SK-N-SH treated with all-trans-retinoic acid at 6 μM for 48 hours (cell line): ENCODE measurements around the gene OXNAD1.

Experiments used
- ATAC-seq: fragments of 200-7000 bp; cut with Tn5 transposase; 3 replicates; pipeline ENCODE4 v1.9.1; 2020; ENCODE audit warnings: mild to moderate bottlenecking, moderate library complexity
- ARNTL ChIP-seq: fragments of 450-650 bp; formaldehyde crosslinking; IDR thresholded peaks from 2 replicates; pipeline ENCODE4 v1.5.0; 2020; ENCODE audit warnings: low read depth, mild to moderate bottlenecking, moderate library complexity, borderline replicate concordance
- CSDC2 ChIP-seq: fragments of 250-450 bp; sonication (Bioruptor Pico); IDR thresholded peaks from 2 replicates; pipeline ENCODE4 v1.5.0; 2020; ENCODE audit warnings: mild to moderate bottlenecking, moderate library complexity
- ESRRG ChIP-seq: fragments of 250-450 bp; sonication (Bioruptor Pico); IDR thresholded peaks from 2 replicates; pipeline ENCODE4 v1.6.1; 2021; ENCODE audit warnings: mild to moderate bottlenecking
- GLIS3 ChIP-seq: fragments of 250-450 bp; sonication (Bioruptor Pico); IDR thresholded peaks from 2 replicates; pipeline ENCODE4 v1.5.0; 2020; ENCODE audit warnings: mild to moderate bottlenecking, moderate library complexity
- ISL1 ChIP-seq: fragments of 250-450 bp; sonication (Bioruptor Pico); IDR thresholded peaks from 2 replicates; pipeline ENCODE4 v2.1.2; 2022; ENCODE audit warnings: mild to moderate bottlenecking, moderate library complexity
- OSR1 ChIP-seq: fragments of 250-450 bp; sonication (Bioruptor Pico); IDR thresholded peaks from 2 replicates; pipeline ENCODE4 v1.8.0; 2022; ENCODE audit warnings: moderate library complexity, mild to moderate bottlenecking, inconsistent platforms
- PPARA ChIP-seq: fragments of 250-450 bp; sonication (Bioruptor Pico); IDR thresholded peaks from 2 replicates; pipeline ENCODE4 v1.5.0; 2020; ENCODE audit warnings: mild to moderate bottlenecking, borderline replicate concordance
- RARB ChIP-seq: fragments of 250-450 bp; sonication (Bioruptor Pico); IDR thresholded peaks from 2 replicates; pipeline ENCODE4 v1.8.0; 2021; ENCODE audit warnings: mild to moderate bottlenecking, moderate library complexity
- SNAI2 ChIP-seq: fragments of 250-450 bp; sonication (Bioruptor Pico); IDR thresholded peaks from 2 replicates; pipeline ENCODE4 v1.5.0; 2020; ENCODE audit warnings: mild to moderate bottlenecking, moderate library complexity
- TCF4 ChIP-seq: fragments of 250-450 bp; sonication (Bioruptor Pico); IDR thresholded peaks from 2 replicates; pipeline ENCODE4 v1.8.0; 2021; ENCODE audit warnings: mild to moderate bottlenecking, moderate library complexity, borderline replicate concordance
- TOX ChIP-seq: fragments of 250-450 bp; sonication (Bioruptor Pico); IDR thresholded peaks from 2 replicates; pipeline ENCODE4 v1.8.0; 2021; ENCODE audit warnings: mild to moderate bottlenecking, moderate library complexity, borderline replicate concordance
- ZC3H10 ChIP-seq: fragments of 250-450 bp; sonication (Bioruptor Pico); IDR thresholded peaks from 2 replicates; pipeline ENCODE4 v1.5.1; 2021; ENCODE audit warnings: mild to moderate bottlenecking, moderate library complexity
- ZNF565 ChIP-seq: fragments of 450-650 bp; formaldehyde crosslinking; conservative IDR thresholded peaks from 2 replicates; pipeline ENCODE4 v1.5.0; 2020; ENCODE audit warnings: low read depth, mild to moderate bottlenecking, moderate library complexity
- ZNF8 ChIP-seq: fragments of 450-650 bp; formaldehyde crosslinking; IDR thresholded peaks from 2 replicates; pipeline ENCODE4 v1.5.0; 2020; ENCODE audit warnings: mild to moderate bottlenecking, moderate library complexity
- TF ChIP-seq, protein P1 (sequence below): fragments of 250-450 bp; sonication (Bioruptor Pico); IDR thresholded peaks from 2 replicates; pipeline ENCODE4 v1.5.1; 2021; ENCODE audit warnings: mild to moderate bottlenecking, moderate library complexity
- TF ChIP-seq, protein P2 (sequence below): fragments of 250-450 bp; sonication (Bioruptor Pico); IDR thresholded peaks from 2 replicates; pipeline ENCODE4 v1.8.0; 2021; ENCODE audit warnings: low read depth, mild to moderate bottlenecking, moderate library complexity, borderline replicate concordance
- TF ChIP-seq, protein P3 (sequence below): fragments of 250-450 bp; sonication (Bioruptor Pico); IDR thresholded peaks from 2 replicates; pipeline ENCODE4 v1.5.1; 2020; ENCODE audit warnings: low read depth, mild to moderate bottlenecking, moderate library complexity
- TF ChIP-seq, protein P4 (sequence below): fragments of 250-450 bp; sonication (Bioruptor Pico); IDR thresholded peaks from 2 replicates; pipeline ENCODE4 v1.5.0; 2020; ENCODE audit warnings: mild to moderate bottlenecking, moderate library complexity
- TF ChIP-seq, protein P5 (sequence below): fragments of 250-450 bp; sonication (Bioruptor Pico); IDR thresholded peaks from 2 replicates; pipeline ENCODE4 v1.8.0; 2020; ENCODE audit warnings: mild to moderate bottlenecking, moderate library complexity, borderline replicate concordance

Gene OXNAD1

DNA sequence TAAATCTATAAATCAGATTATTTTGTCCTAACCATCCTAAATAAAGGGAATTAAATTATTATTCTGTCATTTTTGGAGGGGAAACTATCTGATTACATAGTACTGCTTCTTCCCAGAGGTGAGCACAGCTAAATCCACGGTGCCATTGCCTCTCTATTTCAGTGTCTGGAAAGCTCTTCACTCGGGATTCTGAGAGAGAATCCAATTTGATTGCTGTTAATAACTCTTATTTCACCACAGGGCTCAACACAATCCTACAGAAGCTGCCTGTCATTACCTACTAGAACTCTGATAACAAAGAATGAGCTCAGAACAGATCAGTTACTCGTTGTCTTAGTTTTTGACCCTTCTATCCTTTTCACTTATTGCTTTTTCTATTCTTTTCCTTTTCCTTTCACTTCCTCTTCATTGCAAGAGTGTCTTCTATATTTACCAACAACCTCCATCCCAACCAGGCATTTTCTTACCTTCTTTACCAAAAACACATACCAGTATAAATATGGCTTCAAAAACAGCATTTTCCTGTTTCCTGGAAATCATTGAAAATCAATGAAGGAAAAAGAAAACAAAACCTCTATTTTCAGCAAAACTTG is 30.4 kb downstream of the OXNAD1 start (continued):
- TF ChIP-seq, protein P1, sequence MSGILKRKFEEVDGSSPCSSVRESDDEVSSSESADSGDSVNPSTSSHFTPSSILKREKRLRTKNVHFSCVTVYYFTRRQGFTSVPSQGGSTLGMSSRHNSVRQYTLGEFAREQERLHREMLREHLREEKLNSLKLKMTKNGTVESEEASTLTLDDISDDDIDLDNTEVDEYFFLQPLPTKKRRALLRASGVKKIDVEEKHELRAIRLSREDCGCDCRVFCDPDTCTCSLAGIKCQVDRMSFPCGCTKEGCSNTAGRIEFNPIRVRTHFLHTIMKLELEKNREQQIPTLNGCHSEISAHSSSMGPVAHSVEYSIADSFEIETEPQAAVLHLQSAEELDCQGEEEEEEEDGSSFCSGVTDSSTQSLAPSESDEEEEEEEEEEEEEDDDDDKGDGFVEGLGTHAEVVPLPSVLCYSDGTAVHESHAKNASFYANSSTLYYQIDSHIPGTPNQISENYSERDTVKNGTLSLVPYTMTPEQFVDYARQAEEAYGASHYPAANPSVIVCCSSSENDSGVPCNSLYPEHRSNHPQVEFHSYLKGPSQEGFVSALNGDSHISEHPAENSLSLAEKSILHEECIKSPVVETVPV (CRISPR knock-in tag), result no peak
- TF ChIP-seq, protein P2, sequence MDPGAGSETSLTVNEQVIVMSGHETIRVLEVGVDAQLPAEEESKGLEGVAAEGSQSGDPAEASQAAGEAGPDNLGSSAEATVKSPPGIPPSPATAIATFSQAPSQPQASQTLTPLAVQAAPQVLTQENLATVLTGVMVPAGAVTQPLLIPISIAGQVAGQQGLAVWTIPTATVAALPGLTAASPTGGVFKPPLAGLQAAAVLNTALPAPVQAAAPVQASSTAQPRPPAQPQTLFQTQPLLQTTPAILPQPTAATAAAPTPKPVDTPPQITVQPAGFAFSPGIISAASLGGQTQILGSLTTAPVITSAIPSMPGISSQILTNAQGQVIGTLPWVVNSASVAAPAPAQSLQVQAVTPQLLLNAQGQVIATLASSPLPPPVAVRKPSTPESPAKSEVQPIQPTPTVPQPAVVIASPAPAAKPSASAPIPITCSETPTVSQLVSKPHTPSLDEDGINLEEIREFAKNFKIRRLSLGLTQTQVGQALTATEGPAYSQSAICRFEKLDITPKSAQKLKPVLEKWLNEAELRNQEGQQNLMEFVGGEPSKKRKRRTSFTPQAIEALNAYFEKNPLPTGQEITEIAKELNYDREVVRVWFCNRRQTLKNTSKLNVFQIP (CRISPR knock-in tag), result no peak
- no peak for TF ChIP-seq GLIS3 (CRISPR knock-in tag)
- TF ChIP-seq ARNTL, result no peak
- TF ChIP-seq, protein P3, sequence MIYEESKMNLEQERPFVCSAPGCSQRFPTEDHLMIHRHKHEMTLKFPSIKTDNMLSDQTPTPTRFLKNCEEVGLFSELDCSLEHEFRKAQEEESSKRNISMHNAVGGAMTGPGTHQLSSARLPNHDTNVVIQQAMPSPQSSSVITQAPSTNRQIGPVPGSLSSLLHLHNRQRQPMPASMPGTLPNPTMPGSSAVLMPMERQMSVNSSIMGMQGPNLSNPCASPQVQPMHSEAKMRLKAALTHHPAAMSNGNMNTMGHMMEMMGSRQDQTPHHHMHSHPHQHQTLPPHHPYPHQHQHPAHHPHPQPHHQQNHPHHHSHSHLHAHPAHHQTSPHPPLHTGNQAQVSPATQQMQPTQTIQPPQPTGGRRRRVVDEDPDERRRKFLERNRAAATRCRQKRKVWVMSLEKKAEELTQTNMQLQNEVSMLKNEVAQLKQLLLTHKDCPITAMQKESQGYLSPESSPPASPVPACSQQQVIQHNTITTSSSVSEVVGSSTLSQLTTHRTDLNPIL (CRISPR knock-in tag), result no peak
- TF ChIP-seq PPARA (CRISPR knock-in tag), result no peak
- no peak for TF ChIP-seq ISL1
- TF ChIP-seq SNAI2, result no peak
- TF ChIP-seq RARB, result no peak

DNA sequence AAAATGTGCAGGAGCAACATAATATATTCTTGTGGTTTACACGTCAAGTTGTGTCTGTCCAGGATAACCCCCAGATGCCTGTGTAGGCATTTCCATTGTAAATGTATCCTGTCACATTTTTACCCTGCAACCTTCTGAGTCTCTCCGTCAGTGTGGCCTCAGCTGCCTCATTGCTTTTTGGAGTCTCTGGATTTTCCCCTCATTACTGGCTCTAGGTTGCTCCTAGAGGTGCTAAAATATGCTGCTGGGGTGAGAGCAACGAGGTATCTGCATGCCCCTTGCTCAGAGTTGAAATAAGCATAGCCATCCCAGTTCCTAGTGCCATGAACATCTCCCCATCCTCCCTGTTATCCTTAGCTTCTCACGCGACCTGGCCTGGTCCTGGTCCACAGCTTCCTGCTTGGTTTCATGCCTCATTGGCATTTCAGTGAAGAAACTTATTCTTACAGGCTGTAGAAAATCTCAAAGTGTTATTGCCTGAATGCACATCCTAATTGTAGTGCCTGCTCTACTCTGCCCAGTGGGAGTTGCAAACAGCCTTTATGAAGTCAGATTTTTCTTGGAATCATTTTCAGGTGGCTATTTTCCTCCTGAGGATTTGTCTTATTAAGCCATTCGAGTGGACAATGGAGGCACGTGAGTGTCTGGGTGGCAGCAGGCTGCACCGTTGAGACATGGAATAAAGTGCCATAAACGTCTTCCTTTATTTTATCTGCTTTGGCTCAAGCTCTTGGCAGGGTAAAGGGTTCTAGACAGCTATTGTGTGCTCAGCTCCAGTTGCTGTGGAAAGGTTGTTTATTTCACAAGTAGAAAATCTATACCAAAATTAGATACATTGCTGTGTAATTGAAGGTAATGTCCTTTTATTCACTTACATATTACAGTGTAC is 33.2 kb downstream of the OXNAD1 start:
- ATAC-seq, result no peak
- TF ChIP-seq, protein P4, sequence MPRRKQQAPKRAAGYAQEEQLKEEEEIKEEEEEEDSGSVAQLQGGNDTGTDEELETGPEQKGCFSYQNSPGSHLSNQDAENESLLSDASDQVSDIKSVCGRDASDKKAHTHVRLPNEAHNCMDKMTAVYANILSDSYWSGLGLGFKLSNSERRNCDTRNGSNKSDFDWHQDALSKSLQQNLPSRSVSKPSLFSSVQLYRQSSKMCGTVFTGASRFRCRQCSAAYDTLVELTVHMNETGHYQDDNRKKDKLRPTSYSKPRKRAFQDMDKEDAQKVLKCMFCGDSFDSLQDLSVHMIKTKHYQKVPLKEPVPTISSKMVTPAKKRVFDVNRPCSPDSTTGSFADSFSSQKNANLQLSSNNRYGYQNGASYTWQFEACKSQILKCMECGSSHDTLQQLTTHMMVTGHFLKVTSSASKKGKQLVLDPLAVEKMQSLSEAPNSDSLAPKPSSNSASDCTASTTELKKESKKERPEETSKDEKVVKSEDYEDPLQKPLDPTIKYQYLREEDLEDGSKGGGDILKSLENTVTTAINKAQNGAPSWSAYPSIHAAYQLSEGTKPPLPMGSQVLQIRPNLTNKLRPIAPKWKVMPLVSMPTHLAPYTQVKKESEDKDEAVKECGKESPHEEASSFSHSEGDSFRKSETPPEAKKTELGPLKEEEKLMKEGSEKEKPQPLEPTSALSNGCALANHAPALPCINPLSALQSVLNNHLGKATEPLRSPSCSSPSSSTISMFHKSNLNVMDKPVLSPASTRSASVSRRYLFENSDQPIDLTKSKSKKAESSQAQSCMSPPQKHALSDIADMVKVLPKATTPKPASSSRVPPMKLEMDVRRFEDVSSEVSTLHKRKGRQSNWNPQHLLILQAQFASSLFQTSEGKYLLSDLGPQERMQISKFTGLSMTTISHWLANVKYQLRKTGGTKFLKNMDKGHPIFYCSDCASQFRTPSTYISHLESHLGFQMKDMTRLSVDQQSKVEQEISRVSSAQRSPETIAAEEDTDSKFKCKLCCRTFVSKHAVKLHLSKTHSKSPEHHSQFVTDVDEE, result no peak
- TF ChIP-seq TCF4 (CRISPR knock-in tag) (no peak), TOX (no peak)

DNA sequence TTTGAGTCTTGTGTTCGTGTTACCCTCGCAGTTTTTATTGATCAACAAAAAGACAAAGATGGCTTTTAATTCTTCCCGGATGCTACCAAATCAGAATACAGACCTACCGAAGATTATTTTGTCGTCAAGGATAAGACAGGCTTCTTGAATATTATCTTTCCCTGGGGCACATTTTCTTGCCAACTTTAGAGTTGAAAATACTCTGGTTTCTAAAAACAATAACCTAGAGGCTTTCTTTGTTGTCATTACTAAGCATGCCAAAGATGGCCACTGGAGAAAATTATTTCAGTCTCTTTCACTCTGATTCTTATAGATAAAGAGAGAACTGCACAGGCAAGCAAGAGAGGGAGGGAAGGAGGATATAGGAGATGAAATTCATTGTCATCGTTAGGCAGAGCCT is 33.9 kb downstream of the OXNAD1 start:
- ATAC-seq, result no peak
- TF ChIP-seq TCF4 (CRISPR knock-in tag), result no peak
- no peak for TF ChIP-seq ZC3H10
- TF ChIP-seq OSR1 (CRISPR knock-in tag), result no peak
- TF ChIP-seq SNAI2, result no peak
- TF ChIP-seq ZNF8 (CRISPR knock-in tag), result no peak
- TF ChIP-seq, protein P5, sequence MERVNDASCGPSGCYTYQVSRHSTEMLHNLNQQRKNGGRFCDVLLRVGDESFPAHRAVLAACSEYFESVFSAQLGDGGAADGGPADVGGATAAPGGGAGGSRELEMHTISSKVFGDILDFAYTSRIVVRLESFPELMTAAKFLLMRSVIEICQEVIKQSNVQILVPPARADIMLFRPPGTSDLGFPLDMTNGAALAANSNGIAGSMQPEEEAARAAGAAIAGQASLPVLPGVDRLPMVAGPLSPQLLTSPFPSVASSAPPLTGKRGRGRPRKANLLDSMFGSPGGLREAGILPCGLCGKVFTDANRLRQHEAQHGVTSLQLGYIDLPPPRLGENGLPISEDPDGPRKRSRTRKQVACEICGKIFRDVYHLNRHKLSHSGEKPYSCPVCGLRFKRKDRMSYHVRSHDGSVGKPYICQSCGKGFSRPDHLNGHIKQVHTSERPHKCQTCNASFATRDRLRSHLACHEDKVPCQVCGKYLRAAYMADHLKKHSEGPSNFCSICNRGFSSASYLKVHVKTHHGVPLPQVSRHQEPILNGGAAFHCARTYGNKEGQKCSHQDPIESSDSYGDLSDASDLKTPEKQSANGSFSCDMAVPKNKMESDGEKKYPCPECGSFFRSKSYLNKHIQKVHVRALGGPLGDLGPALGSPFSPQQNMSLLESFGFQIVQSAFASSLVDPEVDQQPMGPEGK, result no peak
- TF ChIP-seq ZNF565, result no peak
- TF ChIP-seq, protein P1 (CRISPR knock-in tag), result no peak
- TF ChIP-seq PPARA (CRISPR knock-in tag), result no peak
- TF ChIP-seq ISL1, result no peak
- TF ChIP-seq TOX, result no peak
- no peak for TF ChIP-seq ESRRG
- TF ChIP-seq ARNTL, result no peak
- TF ChIP-seq, protein P4, result no peak
- TF ChIP-seq CSDC2 (CRISPR knock-in tag), result no peak
